IPS-18c (cell line): ENCODE data around the gene RPLP2.

Experiments
- H3K4me3 ChIP-seq: 2 replicates; pipeline ENCODE4 v1.7.0; 2013; ENCODE audit warnings: low read depth, mild to moderate bottlenecking, low read length, moderate library complexity; ENCODE audit not compliant: insufficient read depth
- H3K9me3 ChIP-seq: one replicate; pipeline ENCODE4 v1.6.1; 2013; ENCODE audit warnings: mild to moderate bottlenecking, low read length, moderate library complexity; ENCODE audit not compliant: control insufficient read depth, insufficient read depth

Gene RPLP2

DNA sequence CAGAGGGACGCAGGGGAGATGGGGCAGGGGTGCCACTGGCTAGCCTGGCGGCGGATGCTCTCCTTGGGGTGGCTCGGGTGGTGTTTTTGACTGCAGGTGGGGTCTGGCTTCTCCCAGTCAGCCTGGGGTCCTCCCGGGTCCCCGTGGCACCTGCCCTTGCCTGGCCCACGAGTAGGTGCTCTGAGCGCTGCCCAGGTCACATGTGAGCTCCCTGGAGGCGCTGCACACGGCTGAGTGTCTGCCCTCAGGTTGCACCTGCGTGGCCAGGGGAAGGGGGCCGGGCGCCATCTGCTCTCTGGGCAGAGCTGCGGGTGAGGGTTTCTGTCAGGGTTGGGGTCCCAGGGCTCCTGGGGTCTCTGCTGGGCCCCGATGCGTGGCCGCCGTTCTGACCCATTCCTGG, 38.1 kb downstream of the RPLP2 start:
- Histone ChIP-seq H3K4me3 (no peak overlapping the region), H3K9me3 (no peaks in the 10 kb centered on the region)

DNA sequence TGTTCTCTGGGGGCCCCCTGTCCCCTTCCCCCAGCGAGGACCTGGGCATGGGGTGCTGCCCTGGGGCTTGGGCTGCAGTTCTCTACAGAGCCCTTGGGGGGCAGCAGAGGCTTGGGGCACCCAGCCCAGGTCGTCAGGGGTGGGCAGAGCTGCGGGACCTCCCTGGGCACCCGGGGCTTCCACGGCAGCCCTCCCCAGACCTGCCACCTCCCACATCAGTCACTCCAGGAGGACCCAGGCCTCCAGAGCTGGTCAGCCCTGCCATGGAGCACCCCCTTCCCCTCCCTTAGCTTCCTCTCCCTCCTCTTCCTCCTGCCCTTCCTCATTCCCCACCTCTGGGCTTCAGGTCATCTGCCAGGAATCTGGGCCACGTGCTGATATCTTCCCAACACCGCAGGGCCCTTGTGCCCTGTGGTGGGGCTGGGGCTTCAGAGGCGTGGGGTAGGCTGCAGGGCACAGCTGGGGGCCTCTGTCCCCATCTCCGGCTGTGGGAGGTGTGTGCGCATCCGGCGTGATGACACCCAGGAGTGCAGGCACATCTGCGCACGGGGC, 38.7 kb downstream of the RPLP2 start:
- Histone ChIP-seq H3K4me3 (peak overlapping the region; percentile 21; the same call in 1 of the 2 replicates), H3K9me3 (no peaks in the 10 kb centered on the region)

DNA sequence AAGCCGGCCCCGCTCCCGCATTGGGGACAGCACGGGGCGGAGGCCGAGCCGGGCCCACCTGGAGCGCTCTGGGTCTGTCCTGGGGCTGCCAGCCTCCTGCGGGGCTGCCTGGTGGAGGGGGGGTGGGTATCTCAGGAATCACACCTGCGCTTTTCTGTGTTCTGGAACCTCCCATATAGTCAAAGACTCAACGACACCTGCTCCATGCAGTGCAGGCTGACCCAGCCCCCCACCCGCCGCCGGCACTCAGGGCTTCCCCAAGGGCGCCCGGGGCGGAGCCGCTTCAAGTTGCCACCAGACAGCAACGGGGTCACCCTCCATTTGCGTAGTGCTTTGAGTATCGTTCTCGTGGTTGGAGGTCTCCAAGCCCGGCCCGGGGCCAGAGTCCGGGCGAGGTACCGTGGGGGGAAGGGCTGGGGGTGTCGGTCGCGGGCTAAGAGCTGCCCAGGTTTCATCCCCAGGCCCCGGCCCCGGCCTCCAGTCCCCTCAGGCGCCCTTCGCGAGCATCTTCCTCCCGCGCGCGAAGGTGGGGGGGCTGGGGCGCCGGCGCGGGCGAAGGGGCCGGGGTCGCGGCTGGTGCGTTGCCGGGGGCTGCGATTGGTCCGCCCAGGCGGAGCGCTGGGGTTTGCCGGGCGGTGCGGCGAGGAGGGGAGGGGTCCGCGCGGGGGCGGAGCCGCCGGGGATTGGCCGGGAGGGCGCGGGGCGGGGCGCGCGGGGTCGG, 39.5 kb downstream of the RPLP2 start:
- H3K4me3 ChIP-seq, result peak overlapping the region; percentile 50
- no peaks in the 10 kb centered on the region for H3K9me3 ChIP-seq

DNA sequence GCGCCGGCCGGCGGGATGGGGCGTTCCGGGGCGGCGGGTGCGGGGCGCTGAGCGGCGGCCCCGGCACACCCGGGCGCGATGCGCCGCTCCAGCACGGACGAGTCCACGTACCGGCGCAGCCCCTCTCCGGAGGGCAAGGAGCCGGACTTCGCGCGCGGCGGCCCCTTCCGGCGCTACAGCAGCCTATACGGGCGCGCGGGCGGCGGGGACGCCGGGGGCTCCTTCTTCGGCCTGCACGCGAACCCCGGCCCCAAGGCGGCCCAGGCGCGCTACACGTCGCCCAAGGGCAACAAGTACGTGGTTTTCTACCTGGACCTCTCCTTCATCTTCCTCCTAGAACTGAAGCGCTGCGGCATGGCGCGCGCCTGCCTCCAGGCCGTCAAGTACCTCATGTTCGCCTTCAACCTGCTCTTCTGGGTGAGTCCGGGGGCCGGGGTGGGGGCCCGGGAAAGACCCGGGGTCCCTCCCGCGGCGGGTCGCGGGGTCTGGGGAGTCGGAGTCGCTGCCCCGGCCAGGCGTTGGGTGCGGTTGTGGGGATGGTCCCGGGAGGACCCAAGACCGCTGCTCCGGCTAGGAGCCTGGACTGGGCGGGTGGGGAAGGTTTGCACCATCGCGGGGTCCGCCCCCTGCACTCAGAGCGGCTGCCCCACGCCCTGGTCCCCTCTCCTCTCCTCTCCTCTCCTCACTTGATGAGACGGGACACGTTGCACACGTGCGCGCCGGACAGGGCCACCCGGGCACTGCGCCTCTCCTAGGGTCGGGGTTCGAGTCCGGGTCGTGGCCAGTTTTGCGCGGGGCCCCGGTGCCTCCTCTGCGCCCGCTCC, 40.4 kb downstream of the RPLP2 start:
- Histone ChIP-seq H3K4me3 (peak overlapping the region; percentile 64), H3K9me3 (no peaks in the 10 kb centered on the region)

DNA sequence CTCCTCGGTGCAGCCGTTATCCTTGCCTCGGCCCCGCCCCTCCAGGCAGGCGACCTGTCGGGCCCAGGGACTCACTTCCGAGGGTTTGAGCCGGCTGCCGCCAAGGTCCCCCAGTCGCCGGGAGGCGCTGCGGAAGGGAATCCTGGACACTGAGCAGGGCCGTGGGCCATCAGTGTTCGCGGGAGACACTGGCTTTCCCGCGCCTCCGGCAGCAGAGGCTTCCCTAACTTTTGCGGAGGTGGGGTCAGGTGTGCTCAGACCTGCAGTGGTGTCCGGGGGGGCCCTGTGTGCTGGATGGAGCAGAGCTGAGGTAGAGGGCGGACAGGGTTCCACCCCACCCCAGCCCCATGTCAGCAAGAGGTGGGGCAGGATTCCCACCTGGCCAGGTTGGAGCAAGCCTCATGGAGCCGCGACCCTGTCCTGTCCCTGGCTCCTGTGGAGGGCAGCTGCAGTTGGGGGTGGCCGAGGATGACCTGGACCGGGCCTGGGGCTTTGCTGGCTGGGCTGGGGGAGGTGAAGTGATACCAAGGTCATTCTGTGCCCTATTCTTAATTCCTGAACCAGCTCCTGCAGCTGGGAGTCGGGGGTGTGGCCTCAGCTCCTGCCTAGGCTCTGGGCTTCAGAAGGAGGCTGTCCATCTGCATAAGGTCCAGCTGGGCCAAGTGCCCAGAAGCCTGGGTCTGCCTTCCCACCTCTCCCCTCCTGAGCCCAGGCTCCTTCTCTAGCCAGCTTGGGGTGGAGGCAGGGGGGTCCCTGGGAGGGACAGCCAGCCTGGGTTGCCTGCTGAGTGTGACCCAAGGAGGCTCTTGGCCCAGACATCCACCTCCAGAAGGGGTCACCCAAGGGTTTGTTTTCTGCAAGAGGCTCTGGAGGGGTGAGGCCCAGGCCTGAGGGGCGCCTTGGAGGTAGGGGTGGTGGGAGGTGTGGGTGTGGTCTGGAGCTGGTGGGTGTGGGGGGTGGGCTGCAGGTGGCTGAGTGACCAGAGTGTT, 41.3 kb downstream of the RPLP2 start:
- H3K4me3 ChIP-seq, result peak overlapping the region; percentile 64
- no peaks in the 10 kb centered on the region for H3K9me3 ChIP-seq

DNA sequence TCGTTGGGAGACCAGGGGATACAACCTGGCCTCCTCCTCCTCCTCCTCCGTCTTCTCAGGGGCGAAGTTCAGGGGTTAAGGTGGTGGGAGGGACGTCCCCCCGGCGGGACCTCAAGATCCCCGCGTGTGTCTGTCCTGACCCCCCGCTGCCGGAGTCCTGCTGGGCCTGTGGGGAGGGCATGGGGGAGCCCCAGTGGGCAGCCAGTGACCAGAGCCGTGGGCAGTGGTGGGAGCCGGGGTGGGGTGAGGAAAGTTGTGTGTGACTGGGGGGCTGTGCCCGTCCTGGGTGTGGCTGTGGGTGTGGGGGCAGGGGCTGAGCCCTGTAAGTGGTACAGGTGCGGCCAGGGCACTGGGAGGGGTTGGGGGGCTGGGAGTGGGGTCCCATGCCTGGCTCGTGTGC, 43.0 kb downstream of the RPLP2 start:
- H3K9me3 ChIP-seq, result no peaks in the 10 kb centered on the region
- H3K4me3 ChIP-seq, result no peak overlapping the region

DNA sequence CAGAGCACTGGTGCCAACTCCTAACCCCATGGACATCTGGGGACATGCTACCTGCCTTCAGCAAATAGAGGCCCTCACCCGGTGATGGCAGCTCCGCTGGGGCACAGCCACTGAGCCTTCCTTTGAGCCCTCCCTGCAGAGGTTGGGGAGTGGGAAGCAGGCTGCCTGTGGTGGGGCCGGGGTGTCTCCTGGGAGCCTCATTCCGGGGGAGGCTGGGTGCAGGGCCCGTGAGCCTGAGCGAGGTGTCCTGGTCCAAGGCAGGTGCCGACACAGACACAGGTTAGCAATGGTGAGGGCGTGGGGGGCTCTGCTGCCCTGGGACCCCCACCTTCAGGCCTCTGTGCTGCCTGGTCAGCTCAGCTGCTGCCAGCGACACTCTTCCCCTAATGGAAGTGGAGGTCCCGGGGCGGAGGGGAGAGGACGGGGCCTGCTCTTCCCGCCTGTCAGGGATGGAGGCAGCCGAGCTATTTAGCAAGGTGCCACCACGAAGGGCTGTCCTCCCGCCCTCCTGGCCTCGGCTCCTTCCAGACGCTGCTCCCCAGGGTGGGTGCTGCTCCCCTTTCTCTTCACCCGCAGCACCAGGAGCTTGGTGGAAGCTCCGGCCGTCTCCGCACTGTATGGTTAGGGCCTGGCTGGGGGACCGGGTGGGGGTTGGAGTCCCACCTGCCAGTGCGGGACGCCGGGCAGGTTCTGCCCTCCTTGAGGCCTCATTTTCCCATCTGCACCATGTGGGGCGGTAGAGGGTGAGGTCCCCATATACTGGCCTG, 44.1 kb downstream of the RPLP2 start:
- Histone ChIP-seq H3K9me3 (no peaks in the 10 kb centered on the region), H3K4me3 (no peak overlapping the region)

DNA sequence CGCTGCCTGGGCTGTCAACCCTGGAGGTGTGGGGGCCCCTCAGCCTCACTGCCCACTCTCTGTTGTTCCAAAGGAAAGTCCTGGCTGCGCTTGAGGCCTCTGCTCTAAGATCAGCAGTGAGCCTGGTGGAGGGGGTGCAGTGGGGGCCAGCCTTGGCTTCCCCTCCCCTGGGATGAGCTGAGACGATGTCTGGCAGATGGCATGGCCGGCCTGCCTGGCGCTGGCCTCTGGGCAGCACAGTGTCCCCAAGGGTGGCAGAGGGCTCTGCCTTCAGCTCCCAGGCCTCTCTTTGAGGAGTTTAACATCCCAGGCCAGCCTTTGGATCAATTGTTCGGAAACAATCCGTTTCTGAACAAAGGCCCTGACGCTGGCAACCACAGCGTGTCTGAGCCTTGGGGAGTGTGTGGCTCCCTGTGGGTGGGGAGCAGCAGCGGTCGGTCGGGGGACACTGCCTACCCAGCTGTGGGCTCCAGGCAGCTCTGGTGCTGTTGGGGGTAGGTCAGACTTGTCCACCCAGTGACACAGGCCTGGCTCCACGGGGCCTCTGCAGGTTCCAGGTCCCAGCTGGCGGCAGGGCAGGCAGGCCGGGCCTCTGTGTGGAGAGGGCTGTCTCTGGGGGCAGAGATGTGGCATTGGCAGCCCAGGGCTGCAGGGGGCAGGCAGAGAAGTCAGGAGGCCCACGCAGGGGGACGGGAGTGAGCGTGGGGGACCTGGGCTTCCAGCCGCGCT, 45.0 kb downstream of the RPLP2 start:
- Histone ChIP-seq H3K4me3 (no peak overlapping the region), H3K9me3 (no peaks in the 10 kb centered on the region)

DNA sequence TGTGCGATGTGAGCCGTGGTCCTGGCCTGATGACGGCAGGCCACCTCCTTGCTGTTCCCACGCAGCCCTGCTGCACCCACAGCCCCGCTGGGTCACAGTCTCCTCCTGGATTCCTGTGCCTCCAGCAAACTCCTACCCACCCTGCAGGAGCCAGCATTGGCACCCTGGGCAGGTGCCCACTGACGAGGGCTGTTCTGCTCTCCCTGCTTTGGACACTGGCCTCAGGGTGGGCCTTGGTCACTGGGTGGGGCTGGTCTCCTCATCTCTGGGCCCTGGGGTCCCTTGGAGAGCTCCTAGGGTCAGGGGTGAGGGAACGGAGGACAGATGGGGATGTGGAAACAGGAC, 45.5 kb downstream of the RPLP2 start:
- no peak overlapping the region for H3K4me3 ChIP-seq

DNA sequence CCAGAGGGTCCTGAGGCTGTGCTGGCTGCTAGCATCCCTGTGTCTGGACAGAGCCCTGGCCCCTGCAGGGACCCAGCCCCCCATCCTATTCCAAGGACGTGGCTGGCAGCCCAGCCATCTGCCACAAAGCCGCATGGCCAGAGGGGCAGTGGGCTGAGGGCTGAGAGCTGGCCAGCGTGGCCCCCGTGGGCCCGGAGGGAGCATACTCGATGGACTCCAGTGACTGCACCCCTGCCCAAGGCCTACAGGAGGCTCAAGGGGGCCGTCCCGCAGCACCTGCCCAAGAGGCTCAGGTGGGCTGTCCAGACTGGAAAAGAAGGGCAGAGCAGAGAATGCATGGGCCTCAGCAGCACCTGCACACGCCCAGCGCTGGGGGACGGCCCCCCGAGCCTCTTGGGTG, 46.0 kb downstream of the RPLP2 start:
- no peak overlapping the region for H3K4me3 ChIP-seq
- H3K9me3 ChIP-seq, result no peaks in the 10 kb centered on the region

More for the DNA sequence above, 45.5 kb downstream of the RPLP2 start:
- no peaks in the 10 kb centered on the region for H3K9me3 ChIP-seq

DNA sequence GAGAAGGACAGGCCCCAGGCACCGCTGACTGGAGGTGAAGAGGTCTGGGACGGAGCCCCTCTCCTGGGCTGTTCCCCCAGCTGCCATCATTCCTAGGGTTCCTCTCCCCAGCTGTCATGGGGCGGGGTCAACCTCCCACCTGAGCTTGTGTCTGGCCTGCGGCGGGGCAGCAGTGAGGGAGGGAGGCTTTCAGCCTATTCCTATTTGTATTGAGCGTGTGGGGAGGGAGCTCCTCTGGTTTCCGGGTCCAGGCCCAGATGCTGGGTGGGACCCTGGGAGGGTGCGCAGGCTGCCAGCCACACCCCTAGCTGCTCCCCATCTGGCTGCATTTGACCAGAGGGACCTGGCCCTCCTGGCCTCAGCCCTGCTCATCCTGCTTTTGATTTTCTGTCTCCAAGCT, 46.6 kb downstream of the RPLP2 start:
- no peaks in the 10 kb centered on the region for H3K9me3 ChIP-seq

DNA sequence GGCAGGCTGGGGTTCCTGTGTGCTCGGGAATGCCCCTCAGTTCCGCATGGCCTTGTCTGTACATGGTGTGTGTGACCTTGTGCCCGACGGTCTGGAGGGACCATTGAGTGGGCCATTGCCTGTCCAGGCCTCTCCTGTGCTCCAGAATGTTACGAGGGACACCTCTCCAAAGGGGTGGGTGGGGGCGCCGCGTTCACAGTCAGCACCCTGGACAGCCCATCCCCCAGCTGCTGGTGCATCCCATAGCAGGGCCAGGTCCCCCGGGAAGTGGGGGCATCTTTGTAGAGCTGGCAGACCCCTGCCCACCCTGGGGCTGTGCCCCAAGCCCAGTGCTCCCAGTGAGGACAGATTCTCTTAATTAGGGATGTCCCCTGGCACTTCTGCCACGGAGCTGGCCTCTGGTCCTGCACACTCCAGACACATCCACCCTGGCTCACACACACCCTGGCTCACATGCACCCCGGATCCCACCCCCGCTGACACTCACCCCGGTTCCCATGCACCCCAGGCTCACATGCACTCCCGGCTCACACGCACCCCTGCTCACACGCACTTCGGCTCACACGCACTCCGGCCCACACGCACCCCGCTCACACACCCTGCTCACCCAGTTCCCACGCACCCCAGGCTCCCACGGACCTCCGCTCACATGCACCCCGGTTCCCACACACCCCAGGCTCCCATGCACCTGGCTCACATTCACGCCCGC, 48.4 kb downstream of the RPLP2 start:
- no peaks in the 10 kb centered on the region for H3K9me3 ChIP-seq
- H3K4me3 ChIP-seq, result no peak overlapping the region

More for the DNA sequence above, 46.6 kb downstream of the RPLP2 start:
- no peak overlapping the region for H3K4me3 ChIP-seq

DNA sequence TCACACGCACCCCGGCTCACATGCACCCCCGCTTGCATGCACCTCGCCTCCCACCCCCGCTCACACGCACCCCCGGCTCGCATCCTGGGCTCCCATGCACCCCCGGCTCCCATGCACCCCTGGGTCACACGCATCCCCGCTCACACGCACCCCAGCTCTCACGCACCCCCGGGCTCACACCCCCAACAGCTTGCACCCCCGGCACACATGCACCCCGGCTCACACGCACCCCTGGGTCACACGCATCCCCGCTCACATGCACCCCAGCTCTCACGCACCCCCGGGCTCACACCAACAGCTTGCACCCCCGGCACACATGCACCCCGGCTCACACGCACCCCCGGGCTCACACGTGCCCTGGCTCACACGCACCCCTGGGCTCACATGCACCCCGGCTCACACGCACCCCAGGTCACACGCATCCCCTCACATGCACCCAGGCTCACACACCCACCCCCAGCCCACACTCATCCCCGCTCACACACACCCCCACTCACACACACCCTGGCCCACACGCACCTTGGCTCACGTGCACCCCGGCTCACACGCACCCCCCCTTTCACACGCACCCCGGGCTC, 49.1 kb downstream of the RPLP2 start:
- Histone ChIP-seq H3K9me3 (no peaks in the 10 kb centered on the region), H3K4me3 (no peak overlapping the region; the same call in 1 of the 2 replicates)

DNA sequence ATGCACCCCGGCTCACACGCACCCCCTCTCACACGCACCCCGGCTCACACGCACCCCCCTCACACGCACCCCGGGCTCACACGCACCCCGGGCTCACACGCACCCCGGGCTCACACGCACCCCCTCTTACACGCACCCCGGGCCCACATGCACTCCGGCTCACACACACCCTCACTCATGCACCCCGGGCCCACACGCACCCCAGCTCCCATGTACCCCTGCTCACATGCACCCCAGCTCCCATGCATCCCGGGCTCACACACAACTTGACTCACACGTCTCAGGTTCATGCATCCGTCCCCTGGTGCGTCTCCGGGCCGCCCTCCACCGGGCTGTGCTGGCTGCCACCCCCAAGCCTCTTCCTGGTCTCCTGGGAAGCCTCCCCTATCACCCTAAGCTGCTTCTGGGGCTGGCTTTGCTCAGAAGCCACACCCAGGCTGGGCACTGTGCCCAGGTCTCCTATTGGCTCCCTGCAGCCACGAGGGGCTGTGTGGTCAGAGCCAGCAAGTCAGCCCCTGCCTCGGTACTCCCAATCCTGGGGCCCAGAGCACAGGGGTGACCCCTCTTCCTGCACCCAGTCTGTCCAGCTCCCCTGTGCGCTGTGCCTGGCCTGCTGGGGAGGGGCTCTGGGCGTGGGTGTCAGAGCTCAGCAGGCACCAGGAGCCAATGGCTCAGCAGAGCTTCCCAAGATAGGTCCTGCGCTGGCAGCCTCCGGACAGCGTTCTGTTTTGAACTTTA, 49.8 kb downstream of the RPLP2 start:
- no peaks in the 10 kb centered on the region for H3K9me3 ChIP-seq
- no peak overlapping the region for H3K4me3 ChIP-seq
